Lower leg skin (tissue), 4 donors: ENCODE data around the gene CADM4. TPM values are rescaled to one million over a fixed set of nuclear protein-coding genes. Genes with fewer than 3 reads are reported as not detected.

Experiments used
- DNase-seq, 2 donors: peaks; one replicate each; pipeline ENCODE4 v3.0.0-alpha.2; 2019; ENCODE audit warnings: low spot score in 2 of 2
- H3K4me3 ChIP-seq: fragments of 200-600 bp; sonication (generic); 2 replicates; pipeline ENCODE4 v1.5.1; 2017; ENCODE audit warnings: mild to moderate bottlenecking, low read depth; ENCODE audit not compliant: poor library complexity, severe bottlenecking
- POLR2A ChIP-seq, 2 donors: fragments of 450-650 bp; IDR thresholded peaks; one replicate each; pipeline ENCODE4 v1.6.1; 2016 to 2017; ENCODE audit warnings: antibody characterized with exemption in 2 of 2, mild to moderate bottlenecking in 1 of 2, moderate library complexity in 1 of 2
- WGBS, 2 donors: methylation state at CpG; one replicate each; pipeline ENCODE4 v1.1.5; 2018; 5-methylcytosine and 5-hydroxymethylcytosine counted together
- intact Hi-C: fragments of 100-400 bp; cut with DNase I; formaldehyde crosslinking; loops from one replicate; pipeline ENCODE4 v1.15.0; 2023; ENCODE audit warnings: low total_unique reads
- total RNA-seq, 4 donors: library from RNA; depleted of rRNA; stranded (reverse); fragments of >200 nt; gene quantifications; one replicate each; pipeline ENCODE4 v1.1.0, GENCODE V29; 2016
- TF ChIP-seq, protein P1 (sequence below), 3 donors: fragments of 450-650 bp; IDR thresholded peaks; one replicate each; pipeline ENCODE4 v1.5.1; 2016; ENCODE audit warnings: antibody characterized with exemption in 3 of 3, mild to moderate bottlenecking in 3 of 3, moderate library complexity in 2 of 3

The CADM4 gene
- total RNA-seq, 4 donors from 2014 or later, result 22.3 to 56.0 (median 29.6) TPM

DNA sequence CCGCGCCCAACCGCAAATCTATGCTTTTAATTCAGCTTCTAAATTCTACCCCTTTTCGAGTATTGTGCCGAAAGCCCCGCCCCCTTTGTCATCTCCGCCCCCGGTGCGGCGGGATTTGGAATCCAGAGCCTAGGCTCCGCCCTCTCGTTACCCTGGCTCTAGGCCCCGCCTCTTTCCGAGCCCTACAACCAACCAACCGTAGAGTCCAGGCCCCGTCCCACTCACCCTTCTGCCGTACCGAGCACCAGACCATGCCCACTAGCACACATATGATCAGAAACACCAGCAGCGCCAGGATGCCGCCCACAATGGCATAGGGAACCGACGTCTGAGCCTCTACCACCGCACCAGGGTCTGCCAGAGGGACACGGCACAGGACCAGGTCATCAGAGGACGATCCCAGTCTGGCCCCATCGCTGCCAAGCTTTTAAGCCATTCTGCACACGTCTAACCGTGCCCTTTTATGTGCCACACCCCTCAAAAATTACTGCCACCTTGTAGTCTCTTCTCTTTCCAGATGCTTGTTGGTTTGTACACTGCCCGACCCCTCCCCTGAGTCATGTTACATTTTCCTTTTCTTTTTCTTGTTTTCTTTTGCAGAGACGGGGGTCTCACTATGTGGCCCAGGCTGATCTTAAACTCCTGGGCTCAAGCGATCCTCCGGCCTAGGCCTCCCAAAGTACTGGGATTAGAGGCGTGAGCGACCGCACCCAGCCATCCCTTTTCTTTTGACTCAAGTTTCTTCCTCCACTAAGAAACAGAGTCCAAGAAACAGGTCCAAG lies 15.6 kb downstream of the CADM4 start:
- DNase-seq, result no peak
- H3K4me3 ChIP-seq, result no peak overlapping the region
- TF ChIP-seq POLR2A (IDR thresholded peaks at IDR 0.05), result no peak
- TF ChIP-seq, protein P1, sequence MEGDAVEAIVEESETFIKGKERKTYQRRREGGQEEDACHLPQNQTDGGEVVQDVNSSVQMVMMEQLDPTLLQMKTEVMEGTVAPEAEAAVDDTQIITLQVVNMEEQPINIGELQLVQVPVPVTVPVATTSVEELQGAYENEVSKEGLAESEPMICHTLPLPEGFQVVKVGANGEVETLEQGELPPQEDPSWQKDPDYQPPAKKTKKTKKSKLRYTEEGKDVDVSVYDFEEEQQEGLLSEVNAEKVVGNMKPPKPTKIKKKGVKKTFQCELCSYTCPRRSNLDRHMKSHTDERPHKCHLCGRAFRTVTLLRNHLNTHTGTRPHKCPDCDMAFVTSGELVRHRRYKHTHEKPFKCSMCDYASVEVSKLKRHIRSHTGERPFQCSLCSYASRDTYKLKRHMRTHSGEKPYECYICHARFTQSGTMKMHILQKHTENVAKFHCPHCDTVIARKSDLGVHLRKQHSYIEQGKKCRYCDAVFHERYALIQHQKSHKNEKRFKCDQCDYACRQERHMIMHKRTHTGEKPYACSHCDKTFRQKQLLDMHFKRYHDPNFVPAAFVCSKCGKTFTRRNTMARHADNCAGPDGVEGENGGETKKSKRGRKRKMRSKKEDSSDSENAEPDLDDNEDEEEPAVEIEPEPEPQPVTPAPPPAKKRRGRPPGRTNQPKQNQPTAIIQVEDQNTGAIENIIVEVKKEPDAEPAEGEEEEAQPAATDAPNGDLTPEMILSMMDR (IDR thresholded peaks at IDR 0.05), result no peak
- intact Hi-C loops, result no loop called here
- WGBS, 2 donors, result 77 to 82% methylated on average over 35 of the region's 35 CpGs

DNA sequence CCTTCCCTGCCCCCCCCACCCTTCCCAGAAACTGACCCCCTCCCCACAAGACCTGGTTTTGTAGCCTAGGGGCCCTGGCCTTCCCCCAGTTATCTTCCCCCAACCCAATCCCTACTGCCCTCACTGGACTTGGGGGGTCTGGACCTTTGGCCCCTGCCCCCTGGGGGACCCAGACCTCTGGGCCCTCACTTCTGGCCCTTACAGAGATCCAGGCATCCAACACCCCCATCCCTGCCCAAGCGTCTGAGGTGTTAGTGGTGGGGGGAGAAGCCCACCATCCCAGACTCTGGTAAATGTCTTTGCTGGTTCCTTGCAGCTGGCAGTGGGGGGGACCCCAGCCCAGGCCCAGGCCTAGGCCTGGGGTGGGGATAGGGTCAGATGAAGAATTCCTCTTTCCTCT lies 16.7 kb downstream of the CADM4 start:
- 91 to 100% methylated on average over 1 of the region's 1 CpG for WGBS, 2 donors
- intact Hi-C loops, result no loop called here
- TF ChIP-seq, protein P1 (IDR thresholded peaks at IDR 0.05), result no peak
- no peak for TF ChIP-seq POLR2A (IDR thresholded peaks at IDR 0.05)
- no peak for DNase-seq
- H3K4me3 ChIP-seq, result no peak overlapping the region

DNA sequence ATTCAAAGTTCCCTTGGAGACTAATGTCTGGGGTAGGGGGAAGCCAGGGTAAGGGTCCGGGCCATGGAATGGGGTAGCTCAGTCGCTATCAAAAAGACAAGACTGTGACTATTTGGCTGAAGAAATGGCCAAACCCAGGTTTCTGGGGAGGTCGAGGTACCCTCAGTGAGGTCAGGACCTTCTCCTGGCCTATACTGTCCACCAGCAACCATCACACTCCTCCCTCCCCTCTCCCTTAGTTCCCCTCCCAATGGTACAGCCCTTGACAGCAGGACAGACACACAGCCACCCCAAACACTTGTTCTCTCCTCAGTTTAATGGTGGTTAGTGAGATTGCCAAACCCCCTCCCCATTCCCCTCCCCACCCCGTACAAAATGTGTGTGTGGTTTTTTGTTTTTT lies 17.6 kb downstream of the CADM4 start:
- WGBS, 2 donors, result 82% methylated on average over 4 of the region's 4 CpGs
- intact Hi-C loops, result no loop called here
- H3K4me3 ChIP-seq, result no peak overlapping the region
- no peak for TF ChIP-seq POLR2A (IDR thresholded peaks at IDR 0.05)
- no peak for DNase-seq

DNA sequence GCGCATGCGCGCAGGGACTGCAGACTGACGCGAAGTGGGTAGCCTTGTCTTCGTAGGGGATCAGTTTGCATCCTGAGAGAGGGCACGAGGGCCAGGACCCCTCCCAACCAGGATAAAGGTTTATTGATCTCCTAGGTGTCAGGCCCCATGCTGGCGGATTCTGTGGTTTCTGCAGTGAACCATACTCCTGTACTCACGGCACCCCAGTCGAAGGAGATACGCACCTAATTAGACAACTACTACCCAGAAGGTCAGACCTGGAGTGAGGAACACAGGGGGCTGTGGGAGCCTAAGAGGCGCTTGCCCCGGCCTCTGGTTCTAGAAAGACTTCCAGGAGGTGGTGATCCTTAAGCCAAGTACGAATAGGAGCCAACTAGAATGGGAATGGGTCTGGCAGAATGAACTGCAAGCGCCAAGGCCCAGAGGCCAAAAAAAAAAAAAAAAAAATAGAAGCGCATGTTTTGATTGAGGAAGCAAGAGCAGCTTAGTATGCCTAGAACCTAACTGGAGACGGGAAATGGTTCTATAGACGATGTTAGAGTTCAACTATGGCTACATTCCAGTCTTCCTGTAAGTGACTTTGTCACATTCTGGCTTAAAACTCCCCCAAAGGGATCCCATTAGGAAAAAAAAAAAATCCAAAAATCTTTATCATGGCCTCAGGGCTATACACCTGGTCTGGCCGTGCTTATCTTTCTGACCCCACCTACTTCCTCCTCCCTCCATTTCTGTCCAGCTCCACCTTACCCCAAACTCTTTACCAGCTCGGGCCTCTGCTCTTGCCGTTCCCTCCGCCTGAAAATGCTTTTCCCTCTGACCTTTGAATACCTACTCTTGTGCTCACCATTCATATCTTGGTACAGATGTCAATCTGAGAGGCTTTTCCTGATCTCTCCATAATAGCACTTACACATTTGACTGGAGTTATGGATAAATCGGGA lies 19.3 kb downstream of the CADM4 start:
- intact Hi-C loops, result no loop called here
- TF ChIP-seq, protein P1 (IDR thresholded peaks at IDR 0.05), result no peak
- no peak for TF ChIP-seq POLR2A (IDR thresholded peaks at IDR 0.05)
- DNase-seq, result no peak
- peak overlapping the region; percentile 66 for H3K4me3 ChIP-seq
- WGBS, 2 donors, result 28 to 32% methylated on average over 22 to 23 of the region's 23 CpGs

DNA sequence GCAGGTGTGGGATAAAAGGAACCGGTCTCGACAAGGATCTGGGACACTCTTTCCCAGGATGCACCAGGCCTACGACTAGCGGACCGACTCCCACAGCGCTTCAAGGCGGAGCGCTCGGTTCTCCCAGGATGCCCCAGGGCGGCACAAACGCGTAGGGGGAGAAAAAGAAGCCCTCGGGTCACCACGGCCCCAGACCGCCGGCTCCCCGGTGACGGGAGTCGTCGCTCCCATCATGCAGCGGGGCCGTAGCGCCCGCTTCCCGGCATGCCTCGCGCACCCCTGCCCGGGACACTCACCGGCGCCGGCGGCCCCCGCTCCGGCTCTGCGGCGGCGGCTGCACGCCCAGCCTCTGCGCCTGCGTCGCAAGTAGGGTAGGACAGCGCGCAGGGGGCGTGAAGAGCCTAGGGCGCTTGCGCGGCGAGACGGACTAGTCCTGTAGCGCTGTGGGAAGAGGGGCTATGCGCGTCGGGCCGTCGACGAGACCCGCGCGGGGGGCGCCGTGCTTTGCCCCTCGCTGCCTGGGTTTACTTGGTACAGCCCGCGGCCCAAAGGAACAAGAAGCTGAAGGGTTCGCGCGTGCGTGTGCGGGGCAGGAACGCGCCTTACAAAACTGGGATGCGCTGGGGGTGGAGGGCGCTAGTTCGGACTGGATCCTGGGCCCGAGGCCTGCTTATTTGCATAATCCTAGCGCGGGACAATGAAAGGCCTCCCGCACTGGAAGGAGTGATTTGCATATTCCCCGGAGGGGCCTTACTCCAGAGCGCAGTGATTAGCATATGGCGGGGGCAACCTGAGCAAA lies 20.2 kb downstream of the CADM4 start, which contains the start of gene ZNF428:
ZNF428 (minus strand) TSS at position 368 of the 799 bp plus-strand sequence. CDS start 5,325 bp downstream, outside the sequence.
- peak; percentile 66 to 94 for DNase-seq
- TF ChIP-seq POLR2A (IDR thresholded peaks at IDR 0.05), result no peak
- TF ChIP-seq, protein P1 (IDR thresholded peaks at IDR 0.05), result no peak
- peak within 1 kb of the TSS; percentile 66 for H3K4me3 ChIP-seq
- intact Hi-C loops, result no loop called here
- WGBS, 2 donors, result 0 to 1% methylated on average over 19 to 59 of the region's 81 CpGs
